HG03354 (cell line): ENCODE data around the gene ZNF655.

Experiments used
- ATAC-seq: cut with Tn5 transposase; IDR thresholded peaks from one replicate; pipeline ENCODE4 v1.9.1; 2021; ENCODE audit warnings: mild to moderate bottlenecking; ENCODE audit not compliant: unreplicated experiment, poor library complexity, severe bottlenecking

Gene ZNF655

DNA sequence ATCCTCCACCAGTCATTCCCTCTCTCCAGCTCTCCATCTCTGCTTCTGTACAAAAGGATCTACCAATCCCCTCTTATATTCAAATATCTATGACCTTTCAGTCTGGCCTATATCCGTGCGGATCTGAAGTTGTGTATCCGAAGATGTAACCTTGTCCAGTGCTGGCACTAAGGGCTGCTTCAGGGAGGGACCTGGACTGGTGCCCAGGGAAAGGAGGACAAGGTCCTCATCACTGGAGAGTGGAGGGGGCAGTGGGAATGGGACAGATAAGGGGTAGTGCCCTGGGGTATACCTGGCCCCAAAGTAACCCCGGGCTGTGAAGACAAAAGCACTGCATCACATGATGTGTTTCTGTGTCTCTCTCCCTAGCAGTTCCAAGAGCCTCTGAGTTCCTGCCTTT, 41.4 kb downstream of the ZNF655 start:
- no peak for ATAC-seq

DNA sequence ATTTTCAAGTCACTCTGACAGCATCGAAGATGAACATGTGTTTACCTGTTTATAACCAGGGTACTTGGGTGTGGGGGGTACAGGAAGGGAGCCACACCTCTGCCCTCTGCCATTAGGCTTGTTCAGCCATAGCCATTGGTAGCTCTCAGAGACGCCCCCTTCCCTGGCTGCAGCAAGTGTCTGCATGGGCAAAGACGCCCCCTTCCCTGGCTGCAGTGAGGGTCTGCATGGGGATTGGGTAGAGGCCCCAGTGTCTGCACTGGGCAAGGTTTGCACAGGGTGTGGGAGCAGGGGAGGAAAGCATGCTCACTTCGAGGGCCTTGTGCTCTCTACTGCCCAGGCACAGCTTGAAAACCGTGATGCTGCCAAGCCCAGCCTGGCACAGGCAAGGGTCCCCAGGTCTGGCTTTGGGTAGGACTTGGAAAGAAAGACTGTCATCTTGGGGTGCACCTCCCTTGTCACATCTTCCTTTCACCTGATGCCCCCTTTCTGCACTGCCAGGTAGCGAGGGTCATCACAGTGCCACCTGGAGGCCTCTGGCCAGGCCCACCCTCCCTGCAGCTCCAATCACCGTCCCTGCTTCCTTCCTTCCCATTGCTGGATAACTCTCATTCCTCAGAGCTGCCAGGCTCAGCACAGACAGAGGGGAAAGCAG, 43.3 kb downstream of the ZNF655 start:
- ATAC-seq = no peak

DNA sequence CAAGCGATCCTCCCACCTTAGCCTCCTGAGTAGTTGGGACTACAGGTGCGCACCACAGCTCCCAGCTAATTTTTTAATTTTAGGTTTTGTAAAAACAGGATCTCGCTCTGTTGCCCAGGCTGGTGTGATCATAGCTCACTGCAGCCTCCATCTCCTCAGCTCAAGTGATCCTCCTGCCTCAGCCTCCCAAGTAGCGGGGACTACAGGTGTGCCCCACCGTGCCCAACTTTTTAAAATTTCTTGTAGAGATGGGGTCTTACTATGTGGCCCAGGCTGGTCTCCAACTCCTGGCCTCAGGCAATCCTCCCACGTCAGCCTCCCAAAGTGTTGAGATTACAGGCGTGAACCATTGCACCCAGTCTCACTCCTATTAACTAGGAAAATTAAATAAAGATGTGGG, 47.1 kb downstream of the ZNF655 start:
- no peak for ATAC-seq

DNA sequence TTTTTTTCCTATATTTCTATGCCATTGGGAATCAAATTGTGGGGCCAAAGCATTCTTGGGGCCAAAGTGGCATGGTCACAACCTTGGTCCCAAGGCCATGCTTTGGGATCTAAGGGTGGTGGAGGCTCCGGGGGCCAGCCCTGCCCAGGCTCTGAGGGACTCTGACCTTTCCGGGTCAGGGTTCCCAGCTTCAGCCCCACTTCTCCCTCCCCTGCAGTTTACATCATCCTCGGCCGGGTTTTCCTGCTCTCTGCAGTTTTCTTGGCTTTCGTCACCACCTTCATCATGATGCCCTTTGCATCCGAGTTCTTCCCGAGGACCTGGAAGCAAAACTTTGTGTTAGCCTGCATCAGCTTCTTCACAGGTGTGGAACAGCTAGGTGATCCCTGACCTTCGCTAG, 48.1 kb downstream of the ZNF655 start:
- ATAC-seq = no peak

DNA sequence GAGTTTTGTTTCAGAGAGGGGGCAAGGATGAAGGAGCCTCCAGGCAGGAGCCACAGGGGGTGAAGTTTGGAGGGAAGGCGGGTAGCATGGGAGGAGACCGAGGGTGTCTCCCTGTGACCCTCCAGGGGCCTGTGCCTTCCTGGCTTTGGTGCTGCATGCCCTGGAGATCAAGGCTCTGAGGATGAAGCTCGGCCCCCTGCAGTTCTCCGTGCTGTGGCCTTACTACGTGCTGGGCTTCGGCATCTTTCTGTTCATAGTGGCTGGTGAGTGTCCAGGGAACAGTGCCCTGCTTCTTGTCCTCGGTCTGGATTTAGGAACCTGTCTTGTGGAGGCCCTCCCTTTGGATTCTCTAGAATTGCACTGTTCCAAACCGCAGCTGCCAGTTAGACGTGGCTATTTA, 49.1 kb downstream of the ZNF655 start:
- no peak for ATAC-seq

DNA sequence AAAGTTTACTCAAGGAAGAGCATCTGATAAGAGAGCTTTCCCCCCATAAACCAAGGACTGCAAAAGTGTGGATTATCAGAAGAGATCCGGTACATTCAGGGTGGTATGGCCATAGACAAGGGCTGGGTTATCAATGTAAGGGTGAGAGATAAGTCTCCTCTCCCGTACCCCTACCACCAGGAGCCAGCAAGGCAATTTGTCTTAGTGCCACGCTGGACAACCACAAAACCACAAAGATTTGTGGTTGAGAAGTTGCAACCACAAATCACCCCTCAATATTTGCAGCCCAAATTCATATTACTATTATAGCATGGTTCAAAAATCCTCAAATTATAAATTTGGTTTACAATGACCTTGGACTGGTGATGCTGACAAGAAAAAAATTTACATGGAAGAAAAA, 56.1 kb downstream of the ZNF655 start:
- ATAC-seq = no peak

DNA sequence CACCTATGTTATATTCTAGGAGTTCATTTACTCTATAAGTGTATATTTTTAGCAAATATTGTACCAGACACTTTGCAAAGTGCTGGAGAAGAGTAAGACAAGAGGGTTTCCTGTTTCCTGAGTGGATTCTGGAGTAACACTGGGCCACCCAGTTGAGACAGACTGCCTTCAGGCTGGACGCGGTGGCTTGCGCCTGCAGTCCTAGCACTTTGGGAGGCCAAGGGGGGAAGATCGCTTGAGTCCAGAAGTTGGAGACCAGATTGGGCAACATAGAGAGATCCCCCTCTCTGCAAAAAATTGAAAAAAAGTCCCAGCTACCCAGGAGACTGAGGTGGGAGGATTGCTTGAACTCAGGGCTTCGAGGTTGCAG, 57.5 kb downstream of the ZNF655 start:
- no peak for ATAC-seq

DNA sequence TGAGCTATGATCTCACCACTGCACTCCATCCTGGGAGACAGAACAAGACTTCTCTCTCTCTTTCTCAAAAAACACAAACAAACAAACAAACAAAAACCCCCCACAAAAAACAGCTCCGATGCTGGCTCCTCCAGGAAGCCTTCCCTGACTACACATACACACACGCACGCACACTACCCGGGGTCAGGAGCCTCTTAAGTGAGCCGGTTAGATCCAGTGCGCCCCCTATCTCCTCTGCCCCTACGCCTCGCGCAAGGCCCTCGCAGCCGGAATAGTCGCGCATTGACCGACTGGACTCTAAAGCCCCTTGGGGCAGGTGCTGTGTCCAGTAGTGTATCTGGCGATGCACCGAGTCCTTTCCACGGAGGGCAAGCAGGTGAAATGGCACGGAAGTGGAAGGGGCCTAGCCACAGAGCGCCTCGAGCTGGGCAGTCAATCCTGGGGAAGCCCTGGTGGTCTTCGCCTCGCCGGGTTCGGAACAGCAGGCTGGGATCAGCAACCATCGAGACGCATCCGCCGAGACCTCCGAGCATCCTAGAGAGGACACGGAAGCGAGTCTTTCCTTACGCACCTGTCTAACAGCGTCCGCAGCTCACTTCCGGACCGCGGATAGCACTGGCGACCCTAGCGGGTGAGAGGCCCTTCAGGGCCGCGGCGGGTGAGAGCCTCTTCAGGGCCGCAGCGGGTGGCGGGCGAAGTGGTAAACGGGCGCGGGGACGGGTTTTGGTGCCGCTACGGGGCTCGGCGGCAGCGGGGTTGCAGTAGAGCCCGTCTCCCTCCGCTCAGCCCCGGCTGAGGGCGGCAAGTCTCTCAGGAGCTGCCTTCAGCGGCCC, 58.1 kb downstream of the ZNF655 start, which contains the start of gene ZSCAN25:
Gene ZSCAN25, plus strand, starts transcription at position 588 of the 833 bp plus-strand sequence. CDS start 2,661 bp downstream, outside the sequence.
- ATAC-seq = peak; percentile 95

DNA sequence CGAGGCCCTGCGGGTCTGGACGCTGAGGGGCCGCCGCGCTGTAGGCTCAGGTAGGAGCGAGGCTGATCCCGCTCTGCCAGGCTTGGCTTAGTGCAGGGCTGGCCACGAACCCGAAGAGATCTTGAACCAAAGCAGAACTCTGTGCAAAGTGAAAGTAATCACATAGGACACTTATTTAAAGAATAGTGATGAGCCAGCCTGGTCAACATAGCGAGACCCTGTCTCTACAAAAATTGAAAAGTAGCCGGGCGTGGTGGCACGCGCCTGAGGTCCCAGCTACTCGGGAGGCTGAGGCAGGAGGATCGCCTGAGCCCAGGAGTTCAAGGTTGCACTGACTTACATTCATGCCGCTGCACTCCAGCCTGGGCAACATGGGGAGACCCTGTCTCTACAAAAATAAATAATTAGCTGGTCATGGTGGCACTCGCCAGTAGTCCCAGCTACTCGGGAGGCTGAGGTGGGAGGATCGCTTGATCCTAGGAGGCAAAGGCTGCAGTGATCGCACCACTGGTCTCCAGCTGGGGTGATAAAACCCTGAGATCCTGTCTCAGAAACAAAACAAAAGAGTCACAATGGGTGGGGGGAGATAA, 58.8 kb downstream of the ZNF655 start:
- peak; percentile 42 for ATAC-seq

DNA sequence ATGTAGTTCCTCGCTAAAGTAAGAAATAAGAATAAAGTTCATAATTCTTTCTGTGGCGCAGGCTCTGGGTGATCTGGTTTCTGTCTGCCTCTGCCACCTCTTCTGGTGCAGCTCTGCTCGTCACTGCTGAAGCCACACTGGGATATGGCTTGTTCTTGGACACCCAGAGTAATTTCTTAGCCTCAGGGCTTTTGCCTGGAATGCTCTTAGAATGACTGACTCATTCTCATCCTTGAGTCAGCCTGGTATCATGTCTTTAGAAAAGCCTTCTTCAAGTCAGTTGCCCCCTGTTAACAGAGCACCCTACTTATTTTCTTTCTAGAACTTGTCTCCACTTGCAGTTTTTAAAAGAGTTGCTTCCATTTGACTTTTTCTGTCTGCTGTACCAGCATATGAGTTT, 60.3 kb downstream of the ZNF655 start:
- no peak for ATAC-seq

DNA sequence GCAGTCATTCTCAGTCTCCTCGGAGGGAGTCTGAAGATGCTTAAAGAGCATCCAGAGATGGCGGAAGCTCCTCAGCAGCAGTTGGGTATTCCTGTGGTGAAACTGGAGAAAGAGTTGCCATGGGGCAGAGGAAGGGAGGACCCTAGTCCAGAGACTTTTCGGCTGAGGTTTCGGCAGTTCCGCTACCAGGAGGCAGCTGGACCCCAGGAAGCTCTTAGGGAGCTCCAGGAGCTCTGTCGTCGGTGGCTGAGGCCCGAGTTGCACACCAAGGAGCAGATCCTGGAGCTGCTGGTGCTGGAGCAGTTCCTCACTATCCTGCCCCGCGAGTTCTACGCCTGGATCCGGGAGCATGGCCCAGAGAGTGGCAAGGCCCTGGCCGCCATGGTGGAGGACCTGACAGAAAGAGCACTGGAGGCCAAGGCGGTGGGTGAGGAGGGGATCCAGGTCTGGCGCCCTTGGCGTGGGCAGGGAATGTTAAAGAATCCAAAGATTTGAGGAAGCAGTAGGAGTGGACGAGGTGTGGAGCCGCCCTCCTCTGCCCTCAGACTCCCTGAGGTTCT, 61.2 kb downstream of the ZNF655 start:
- no peak for ATAC-seq

DNA sequence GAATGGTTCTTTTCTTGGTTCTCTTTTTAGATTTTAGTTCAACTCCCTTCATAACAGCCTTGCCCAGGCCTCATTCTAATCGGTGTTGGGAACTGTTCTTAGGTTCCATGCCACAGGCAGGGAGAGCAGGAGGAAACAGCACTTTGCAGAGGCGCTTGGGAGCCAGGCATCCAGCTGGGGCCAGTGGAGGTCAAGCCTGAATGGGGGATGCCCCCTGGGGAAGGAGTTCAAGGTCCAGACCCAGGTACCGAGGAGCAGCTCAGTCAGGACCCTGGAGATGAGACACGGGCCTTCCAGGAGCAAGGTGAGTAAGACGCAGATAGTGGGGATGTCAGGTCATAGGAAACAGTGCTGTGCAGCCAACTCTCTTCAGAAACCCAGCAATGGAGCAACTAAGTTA, 62.8 kb downstream of the ZNF655 start:
- no peak for ATAC-seq

DNA sequence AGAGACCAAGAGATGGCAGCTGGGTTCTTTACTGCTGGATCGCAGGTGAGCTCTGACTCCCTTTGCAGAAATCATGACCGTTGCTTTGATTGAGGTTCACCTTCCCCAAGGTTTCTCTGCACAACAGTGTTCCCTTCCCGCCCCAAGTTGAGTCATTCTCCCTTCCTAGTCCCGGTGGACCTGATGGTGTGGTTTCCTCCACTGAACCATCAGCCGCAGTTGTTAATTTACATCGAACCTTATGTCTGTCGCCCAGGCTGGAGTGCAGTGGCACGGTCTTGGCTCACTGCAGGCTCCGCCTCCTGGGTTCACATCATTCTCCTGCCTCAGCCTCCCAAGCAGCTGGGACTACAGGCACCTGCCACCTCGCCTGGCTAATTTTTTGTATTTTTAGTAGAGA, 64.2 kb downstream of the ZNF655 start:
- ATAC-seq = no peak

DNA sequence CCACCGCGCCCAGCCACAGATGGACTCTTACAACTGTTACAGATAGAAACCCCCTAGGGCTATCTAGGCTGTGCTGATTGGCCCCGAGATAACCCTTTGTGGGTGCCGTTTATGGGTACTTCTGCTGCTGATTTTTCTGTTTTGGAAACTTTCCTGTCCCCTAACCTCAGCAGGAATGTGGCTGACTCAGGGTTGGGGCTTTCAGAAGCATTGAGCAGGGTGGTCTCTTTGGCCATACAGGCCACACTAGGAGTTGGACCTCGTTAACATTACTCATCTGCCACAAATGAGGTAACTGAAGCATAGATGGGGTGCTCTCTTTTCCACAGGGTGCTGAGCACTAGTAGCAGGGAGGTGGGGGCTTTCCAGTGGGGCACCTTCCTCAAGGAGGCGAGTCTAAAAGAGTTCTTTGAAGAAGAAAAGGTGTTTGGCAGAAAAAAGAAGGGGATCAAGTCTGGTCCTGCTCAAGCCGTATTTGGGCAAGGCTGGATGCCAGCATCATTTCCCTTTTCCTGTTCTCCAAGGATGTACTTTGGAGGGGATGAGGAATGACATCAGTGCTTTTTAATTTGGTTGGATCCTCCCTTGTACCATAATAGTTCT, 64.8 kb downstream of the ZNF655 start:
- no peak for ATAC-seq

DNA sequence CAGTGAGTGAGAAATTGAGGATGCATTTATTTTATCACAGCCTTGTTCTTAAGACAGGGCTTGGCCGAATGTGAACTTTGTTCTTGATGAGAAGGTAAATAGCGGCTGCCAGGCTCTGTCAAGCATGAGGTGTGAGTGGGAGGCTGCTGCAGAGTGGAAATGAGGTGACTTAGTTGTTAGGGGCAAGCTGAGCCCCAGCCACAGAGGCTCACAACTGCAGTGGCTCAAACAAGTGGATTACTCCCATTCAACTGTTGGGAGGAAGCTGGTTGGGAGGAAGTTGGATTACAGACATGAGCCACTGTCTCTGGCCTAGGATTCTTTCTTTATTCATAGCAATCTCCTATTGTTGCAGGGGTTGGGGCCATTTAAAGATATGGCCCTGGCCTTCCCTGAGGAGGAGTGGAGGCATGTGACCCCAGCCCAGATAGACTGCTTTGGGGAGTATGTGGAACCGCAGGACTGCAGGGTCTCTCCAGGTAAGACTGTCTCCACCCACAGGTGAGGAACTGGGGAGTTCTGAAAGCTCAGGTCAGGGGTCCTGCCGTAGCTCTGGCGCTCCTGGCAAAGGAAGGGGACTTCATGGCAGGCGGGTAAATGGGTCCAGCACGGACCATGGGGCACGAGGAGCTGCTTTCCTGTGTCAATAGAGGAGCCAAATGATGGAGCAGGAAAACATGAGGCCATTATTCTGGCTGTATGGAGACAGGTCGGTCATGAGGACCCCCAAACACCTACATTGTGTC, 65.4 kb downstream of the ZNF655 start:
- no peak for ATAC-seq

DNA sequence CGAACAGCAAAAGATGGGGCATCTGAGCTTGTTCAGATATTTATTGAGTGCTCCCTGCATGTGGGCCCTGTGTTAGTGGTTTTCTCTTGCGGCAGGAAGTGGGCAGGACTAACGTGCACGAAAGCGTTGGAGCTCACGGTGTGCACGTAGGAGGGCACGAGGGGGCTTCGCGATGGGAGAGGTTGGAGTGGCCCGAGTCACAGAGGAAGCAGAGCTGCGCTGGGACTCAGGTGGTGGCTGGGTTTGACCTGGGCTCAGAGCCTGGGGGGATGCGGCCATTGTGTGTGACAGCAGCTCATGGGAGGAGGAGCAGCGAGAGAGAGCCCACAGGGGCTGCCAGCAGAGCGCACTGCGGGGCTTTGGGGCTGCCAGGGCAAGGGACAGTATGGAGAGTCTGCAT, 66.0 kb downstream of the ZNF655 start:
- no peak for ATAC-seq

DNA sequence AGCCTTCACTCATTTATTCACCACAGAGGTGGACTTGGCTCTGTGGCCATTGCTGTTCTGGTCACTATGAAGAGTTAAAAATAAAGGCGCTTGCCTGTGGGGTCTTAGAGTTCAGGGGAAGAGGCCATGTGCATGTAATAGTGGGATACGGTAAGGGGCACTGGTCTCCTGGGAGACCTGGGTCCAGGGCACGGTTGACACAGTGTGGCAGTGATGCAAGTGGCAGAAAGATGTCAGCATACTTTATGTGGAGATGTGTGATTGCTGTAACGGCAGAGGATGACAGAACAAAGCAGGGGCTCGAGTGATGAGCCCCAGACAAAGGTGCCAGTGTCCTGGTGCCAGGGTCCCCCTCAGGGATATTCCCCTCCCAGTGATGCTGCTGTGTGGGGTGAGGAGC, 66.9 kb downstream of the ZNF655 start:
- ATAC-seq = no peak

DNA sequence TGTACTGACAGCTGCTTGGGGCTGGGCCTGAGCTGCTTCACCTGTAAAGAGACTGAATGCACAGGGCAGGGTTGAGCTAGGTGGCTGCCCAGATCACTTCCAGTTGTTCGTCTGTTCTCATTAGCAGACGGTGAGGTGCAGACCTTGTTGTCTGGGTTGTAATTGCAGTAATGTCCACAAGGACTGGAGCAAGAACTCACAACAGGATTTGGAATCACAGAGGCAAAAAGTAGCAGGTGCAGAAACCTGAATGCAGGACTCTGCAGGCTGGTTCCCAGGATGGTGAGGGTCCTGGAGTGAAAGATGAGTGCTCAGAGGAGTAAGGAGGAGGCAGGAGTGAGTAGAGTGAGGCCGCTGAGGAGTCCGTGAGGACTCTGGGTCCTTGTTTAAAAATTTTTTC, 67.5 kb downstream of the ZNF655 start:
- ATAC-seq = no peak
